NCI-H2029 treated with DMSO at 0.1 percent for 48 hours (cell line): ENCODE data around the gene LMOD3.
A peak's percentile ranks its signal among the peaks of the same experiment; 100 is the strongest.

ENCODE experiments used
- DNase-seq: peaks from one replicate; lab custom pipeline; 2025; lab: John Stamatoyannopoulos, UW

Gene LMOD3

GRCh38 chr3:69122403-69122802, at the start of gene LMOD3:
LMOD3 (minus strand) TSS chr3:69122595; CDS start chr3:69122386, 209 bp downstream.
- DNase-seq, result no peak

- no peak for DNase-seq
Observed at GRCh38 chr3:69172058-69172457, 49.7 kb upstream of the LMOD3 start.

GRCh38 chr3:69166446-69166845, 44.1 kb upstream of the LMOD3 start:
- no peak for DNase-seq

- no peak for DNase-seq
Observed at GRCh38 chr3:69165744-69166143, 43.3 kb upstream of the LMOD3 start.

- DNase-seq, result no peak
Observed at GRCh38 chr3:69164296-69164695, 41.9 kb upstream of the LMOD3 start.

- no peak for DNase-seq
Observed at GRCh38 chr3:69162308-69162980, 40.0 kb upstream of the LMOD3 start.

DNA sequence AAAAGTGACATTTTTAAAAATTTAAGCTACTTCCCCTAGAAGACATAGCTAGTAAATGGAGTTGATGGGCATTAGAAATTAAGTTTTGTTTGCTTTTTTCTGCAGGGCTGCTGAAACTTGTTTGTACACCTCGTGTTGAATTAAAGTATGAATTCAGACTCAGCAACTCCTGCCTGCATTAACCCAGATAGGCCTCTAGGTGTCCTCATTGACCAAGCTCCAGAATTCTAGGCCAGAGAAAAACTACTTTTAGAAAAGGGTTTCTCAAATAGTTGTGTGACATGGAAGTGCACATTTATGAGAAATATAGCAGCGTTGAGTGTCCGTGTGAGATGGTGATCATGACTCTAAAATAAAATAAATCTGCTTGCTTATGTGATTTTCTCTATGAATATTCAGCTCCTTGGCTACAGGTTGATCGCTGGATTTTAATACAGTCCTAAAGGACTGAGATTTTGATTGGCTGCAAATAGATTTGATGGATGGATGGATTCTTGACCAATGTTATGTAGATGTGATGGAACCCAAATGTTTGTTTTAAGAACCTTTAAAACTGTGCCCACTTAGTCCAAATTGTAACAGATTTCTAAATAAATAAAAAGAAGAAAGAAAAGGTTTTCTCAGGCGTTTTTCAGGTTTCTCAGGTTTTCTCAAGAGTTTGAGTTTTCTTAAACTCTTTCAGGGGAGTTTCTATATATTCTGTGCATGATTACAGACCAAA, 39.4 kb upstream of the LMOD3 start:
- DNase-seq, result peak; percentile 42

DNA sequence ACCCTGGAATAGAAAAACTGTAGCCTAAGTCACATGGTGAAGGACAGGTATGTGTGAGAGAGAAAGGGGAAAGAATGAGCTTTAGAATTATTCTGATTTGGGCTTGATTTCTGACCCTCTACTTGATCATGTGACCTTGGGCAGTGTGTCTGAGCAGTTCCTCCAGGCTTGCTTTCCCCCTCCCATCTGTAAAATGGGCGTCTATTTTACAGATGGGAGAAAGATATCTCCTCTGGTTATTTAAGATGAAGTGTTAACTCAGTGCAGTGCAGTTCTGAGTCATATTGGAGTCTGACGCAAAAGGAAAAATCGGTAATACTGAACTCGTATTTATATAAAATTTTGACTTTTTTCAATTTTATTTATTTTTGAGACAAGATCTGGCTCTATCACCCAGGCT, 38.1 kb upstream of the LMOD3 start:
- DNase-seq, result no peak

DNA sequence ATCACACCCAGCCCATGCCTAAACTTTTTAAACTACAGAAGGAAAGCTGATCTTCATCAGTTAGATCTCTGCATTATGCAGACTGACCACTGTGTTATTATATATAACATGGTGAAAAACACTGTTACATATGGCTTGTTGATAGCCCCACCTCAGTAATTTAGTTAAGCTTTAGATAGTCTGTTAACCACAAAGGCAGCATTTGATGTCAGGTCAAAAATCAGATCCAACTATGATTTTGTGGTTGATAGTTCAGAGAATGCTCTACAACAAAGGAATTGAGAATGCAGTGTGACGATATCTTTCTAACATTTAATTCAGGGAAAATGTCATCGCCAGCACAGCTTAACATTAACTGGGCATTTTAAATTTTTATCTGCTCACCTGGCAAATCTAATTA, 37.7 kb upstream of the LMOD3 start:
- DNase-seq, result no peak

DNA sequence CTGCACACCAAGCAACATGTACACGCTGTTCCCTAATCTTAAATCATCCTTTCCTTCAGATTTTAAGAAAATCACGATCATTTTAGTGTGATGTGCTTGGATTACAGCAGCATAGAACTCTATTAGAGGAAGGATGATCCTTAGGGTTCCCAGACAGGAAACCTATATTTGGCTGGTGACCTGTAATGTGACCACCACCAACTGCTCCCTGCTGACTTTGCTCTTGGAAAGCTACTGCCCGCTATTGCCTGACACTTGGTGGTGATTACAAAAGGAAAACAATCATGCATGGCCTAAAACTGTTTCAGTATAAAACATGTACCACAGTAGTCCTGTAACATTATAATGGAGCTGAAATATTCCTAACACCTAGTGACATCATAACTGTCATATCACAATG, 27.2 kb upstream of the LMOD3 start:
- no peak for DNase-seq

DNA sequence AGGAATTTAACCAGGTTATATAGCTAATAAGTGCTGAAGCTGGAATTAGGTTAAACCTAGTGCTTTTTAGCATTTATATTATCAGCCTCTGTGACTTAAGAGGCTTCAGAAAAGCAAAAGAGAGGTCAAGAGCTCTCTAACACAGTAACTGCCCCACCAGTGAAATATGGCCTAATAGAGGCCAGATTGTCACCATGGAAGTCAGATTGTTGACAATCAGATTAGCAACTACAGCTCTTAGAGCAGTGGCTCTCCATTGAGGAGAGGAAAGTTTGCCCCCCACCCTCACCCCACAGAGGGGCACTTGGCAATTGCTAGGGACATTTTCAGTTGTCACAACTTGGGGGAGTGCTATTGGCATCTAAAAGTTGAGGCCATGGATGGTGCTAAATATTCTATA, 23.3 kb upstream of the LMOD3 start:
- DNase-seq, result no peak

DNA sequence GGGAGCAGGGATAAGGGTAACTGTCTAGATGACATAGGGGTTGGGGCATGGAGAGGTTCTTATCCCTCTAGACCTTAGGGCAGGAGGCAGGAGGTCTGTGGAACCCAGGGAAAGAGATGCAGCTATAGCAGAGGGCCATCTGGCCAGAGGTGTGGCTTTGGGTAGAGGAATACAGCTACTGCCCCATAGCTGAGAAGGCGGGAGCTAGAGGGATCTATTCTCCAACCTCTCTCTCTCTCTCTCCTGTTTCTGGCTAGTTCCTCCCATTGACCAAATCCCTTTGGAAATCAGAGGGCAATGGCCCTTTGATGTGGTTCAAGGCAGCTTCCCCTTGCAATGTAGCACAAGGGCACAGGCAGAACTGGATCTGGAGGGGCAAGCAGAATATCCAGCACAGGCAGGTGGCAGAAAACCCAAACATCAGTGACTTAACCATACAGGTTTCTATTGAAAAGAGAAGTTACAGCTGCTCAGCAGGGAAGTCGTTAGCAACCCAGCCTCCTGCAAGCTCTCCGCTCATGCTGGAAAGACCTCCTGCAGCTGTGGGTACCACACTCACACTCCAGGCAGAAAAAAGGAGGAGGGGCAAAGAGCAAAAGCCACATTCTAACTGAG, 22.3 kb upstream of the LMOD3 start:
- no peak for DNase-seq

GRCh38 chr3:69143612-69144011, 21.2 kb upstream of the LMOD3 start:
- DNase-seq, result peak; percentile 32

- DNase-seq, result no peak
Observed at GRCh38 chr3:69142797-69143454, 20.5 kb upstream of the LMOD3 start.

GRCh38 chr3:69142090-69142489, 19.7 kb upstream of the LMOD3 start:
- no peak for DNase-seq

- DNase-seq, result no peak
Observed at GRCh38 chr3:69141313-69141712, 18.9 kb upstream of the LMOD3 start.

DNA sequence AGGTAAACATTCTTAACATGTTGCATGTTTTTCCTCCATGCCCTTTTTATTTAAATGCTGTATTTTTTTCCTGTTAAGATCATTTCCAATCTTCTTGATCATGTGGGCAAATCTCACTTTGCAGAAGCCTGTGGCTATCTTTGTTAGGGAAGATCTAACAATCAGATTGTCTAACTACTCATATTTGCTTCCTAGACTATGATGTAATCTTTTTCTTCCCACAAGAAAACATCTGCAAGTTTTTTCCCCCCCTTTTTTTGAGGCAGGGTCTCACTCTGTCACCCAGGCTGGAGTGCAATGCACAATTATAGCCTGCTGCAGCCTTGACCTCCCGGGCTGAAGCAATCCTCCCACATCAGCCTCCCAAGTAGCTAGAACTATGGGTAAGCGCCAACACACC, 15.0 kb upstream of the LMOD3 start:
- DNase-seq, result no peak

- DNase-seq, result no peak
Observed at GRCh38 chr3:69137005-69137404, 14.6 kb upstream of the LMOD3 start.

DNA sequence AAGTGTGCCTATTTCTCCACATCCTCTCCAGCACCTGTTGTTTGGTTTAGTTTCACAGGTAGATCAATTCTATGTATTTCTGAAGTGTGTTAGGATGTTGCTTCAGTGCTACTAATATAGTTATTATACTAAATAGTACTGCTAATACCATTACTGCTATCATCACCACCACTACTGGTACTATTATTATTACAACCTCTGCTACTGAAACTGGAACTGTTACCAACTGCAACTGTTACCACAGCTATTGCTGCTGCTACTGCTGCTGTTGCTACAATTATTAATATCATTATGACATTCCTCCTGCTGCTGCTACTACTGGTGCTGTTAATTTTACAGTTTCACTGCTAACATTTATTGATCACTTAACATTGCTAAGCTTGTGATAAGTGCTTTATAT, 8.3 kb upstream of the LMOD3 start:
- no peak for DNase-seq

- DNase-seq, result no peak
Observed at GRCh38 chr3:69129531-69129930, 7.1 kb upstream of the LMOD3 start.

DNA sequence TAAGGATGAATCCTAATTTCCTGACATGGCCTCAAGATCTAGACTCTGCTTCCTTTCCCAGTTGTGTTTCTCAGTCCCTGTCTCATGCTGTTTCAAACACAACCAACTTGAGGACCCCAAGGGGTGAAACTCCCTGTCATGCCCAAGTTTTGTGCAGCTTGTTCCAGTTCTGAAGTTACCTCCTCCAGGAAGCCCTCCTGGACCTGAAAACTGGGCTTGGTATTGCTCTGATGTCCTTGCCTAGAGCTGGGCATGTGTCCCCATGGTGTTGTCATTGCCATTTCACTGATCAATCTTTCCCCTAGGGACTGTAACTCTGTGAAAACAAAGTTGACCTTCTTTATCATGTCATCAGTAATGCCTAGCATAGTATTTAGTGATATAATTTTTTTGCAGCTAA, 6.1 kb upstream of the LMOD3 start:
- DNase-seq, result no peak

DNA sequence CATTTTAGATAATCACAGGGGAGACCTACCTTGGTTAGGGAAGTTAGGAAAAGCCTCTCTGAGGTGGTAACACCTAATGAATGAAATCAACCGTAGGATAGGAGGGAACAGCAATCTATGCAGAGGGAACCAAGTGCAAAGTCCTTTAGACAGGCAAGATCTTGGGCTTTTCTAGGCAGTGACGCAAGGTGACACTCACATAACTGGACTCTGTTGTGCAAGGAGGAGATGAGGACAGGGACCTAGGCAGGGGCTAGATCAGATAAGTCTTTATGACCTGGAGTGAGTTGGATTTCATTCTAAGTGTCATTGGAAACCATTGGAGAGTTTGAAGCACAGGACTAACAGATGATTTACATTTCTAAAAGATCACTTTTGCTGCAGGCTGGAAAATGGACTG, 4.6 kb upstream of the LMOD3 start:
- no peak for DNase-seq

- no peak for DNase-seq
Observed at GRCh38 chr3:69126216-69126615, 3.8 kb upstream of the LMOD3 start.
